GM19463 (cell line): ENCODE results near the gene SYNGR3.
"Not testable (repeated sequence)": the region's sequence is repeated elsewhere in the genome, so short reads cannot be mapped to it uniquely, and the experiment has no call there.

Source experiments
- ATAC-seq: cut with Tn5 transposase; IDR thresholded peaks from one replicate; pipeline ENCODE4 v1.9.1; 2021; ENCODE audit warnings: mild to moderate bottlenecking, moderate library complexity; ENCODE audit not compliant: unreplicated experiment

SYNGR3 gene

GRCh38 chr16:2027024-2028010 lies 37.5 kb downstream of the SYNGR3 start:
- no peak for ATAC-seq

GRCh38 chr16:2028146-2028545 lies 38.4 kb downstream of the SYNGR3 start:
- ATAC-seq: no peak

DNA sequence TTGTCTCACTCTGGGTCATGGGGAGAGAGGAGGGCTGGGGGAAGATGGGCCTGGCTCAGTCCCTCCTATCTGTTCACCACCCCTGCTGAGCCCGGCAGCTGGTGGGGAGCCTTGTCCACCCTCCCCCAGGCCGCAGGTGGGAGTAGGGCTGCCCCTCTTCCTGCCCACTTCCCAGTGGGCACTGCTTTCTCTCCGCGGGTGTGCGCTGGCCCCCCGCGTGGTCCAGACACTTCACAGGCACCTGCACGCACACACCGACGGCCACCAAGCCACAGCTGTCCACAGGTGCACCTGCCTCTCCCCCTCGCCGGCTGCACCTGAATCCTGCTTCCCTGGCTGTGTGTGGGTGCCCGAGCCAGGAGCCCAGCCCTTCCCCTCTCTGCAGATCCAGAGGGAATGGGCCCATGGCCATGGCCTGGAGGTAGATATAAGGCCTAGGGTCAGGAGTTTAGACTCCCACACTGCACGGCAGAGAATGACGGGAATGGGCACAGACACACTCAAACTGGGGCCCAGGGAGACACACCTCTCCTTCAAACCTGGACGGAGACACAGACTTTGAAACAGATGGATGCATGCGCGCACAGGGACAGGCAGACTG lies 39.0 kb downstream of the SYNGR3 start:
- no peak for ATAC-seq

GRCh38 chr16:2029350-2029749 lies 39.6 kb downstream of the SYNGR3 start:
- ATAC-seq: no peak

DNA sequence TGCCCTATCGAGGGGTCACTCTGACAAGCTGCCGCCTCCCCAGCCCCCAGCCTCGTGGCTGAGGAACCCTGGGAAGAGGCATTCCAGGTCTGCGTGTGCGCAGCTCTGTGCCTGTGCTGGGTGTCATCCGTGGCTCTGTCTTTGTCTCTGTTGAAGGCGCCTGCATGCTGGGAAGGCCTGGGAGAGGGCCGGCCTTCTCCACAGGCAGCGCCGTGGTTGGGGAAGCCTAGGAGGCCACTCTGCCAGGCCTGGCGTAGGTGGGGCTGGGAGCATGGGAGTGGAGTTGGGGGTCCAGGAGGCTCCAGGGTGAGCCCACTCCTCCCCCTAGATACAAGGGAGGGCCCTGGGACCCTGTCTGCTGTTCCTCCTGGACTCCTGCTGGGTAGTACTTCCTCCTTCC lies 40.3 kb downstream of the SYNGR3 start:
- no peak for ATAC-seq

DNA sequence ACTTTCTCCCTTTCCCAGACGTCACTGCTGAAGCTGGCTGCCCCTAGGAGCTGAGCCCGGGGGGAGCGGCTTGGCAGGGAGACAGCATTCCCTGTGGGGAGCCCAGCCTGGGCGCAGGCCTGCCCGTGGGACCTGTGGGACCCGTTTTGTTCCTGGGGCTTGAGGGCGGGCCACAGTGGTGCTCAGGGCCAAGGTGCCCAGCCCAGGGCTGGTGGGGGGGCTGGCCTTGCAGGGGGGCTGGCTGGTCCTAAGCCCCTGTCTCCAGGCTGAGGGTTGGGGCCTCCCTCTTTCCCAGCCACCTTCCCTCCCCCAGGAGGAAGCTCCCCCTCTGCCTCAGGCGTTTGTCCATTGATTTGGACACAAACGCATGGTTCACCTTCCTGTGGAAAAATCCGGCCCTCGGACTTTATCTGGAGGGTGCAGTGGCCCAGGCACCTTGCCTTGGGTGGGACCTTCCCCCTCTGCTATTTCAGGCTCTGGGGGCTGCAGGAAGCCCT lies 41.4 kb downstream of the SYNGR3 start:
- ATAC-seq: no peak

DNA sequence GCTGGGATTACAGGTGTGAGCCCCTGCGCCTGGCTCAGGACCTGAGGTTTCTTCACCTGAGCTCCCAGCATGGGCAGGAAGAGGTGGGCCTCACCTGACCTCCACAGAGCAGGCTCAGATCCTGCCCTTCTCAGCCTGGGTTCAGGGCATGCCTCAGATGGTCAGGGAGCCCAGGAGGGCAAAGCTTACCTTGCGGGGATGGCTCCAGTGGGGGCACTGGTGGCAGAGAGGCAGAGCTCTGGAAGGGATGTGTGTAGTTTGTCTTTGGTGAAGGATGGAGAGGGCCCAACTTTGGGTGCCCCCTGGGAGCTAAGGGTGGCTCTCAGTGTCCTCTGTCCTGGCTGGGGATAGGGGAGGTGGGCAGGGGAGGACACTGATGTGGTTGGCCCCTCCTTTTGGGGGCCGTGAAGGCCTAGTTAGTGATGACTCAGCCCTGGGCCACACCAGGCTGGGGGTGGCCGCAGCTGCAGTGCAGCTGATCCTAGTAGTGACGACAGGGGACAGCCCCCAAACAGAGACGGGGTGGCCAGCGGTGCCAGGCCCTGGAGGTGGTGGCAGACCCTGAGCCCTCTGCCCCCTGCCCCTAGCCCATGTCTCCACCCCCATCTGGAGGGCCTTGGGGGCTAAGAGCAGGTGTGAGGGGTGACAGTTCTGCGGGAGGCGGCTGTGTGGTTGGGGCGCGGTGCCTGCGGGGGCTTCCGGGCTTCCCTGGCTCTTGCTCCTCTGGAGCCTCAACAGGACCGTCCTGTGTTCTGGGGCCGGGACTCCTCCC lies 42.7 kb downstream of the SYNGR3 start:
- no peak for ATAC-seq

DNA sequence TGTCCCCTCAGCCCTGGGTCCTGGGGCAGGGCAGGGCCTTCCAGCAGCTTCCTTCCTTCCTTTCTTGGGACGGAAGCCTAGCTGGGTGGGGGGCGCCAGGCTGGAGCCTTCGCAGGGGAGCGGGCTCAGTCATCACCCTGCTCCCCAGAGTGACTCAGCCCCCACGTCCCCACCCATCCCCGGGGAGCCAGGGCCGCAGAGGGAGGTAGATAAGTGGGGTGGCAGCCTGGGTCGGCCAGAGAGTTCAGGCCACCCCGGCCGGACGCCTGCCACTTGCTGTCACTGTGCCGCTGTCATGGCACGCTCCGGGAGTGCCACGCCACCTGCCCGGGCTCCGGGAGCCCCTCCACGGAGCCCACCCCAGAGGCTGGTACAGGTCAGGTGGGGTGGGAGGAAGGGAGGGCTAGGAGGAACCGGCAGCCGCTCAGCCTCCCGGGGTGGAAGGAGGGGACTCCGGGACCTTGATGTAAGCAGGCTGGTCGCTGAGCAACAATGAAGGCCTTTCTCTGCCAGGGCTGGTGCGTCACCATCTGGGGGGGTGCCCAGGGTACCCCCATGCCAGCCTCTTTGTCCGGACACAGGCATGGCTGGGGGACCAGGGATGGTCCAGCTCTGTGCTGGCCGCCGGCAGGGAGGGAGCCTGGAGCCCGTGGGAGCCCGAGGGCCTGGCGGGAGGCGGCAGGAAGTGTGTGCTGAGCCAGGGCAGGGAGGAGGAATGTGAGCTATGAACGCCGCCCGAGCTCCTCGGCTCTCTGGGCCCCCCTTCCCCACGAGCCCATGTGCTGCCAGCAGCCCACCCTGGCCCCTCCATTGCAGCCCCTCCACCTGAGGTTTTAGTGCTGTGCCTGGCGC lies 43.5 kb downstream of the SYNGR3 start:
- ATAC-seq: no peak

DNA sequence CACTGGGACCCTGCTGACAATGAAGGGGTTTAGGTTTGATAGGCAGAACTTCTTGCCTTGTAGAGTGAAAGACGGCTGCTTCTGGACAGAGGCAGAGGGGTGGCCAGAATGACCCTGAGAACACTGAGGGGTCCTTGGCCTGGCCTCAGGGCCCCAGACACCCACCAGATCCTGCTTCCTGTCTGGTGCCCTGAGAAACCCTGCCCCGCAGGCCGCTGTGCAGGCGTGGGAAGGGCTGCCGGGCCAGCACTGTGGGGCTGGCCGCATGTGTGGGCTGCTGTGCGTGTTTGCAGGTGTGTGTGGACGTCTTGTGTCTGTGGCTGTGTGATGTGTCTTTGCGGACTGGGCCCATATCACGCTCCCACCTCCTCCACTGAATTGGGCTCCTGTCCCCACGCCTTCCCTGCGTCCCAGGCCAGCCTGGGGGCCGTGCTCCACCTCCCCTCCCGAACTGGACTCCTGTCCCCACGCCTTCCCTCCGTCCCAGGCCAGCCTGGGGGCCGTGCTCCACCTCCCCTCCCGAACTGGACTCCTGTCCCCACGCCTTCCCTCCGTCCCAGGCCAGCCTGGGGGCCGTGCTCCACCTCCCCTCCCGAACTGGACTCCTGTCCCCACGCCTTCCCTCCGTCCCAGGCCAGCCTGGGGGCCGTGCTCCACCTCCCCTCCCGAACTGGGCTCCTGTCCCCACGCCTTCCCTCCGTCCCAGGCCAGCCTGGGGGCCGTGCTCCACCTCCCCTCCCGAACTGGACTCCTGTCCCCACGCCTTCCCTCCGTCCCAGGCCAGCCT lies 44.3 kb downstream of the SYNGR3 start:
- ATAC-seq: not testable (repeated sequence)

- no peak for ATAC-seq
Measured at GRCh38 chr16:2034696-2035430, 45.1 kb downstream of the SYNGR3 start.

DNA sequence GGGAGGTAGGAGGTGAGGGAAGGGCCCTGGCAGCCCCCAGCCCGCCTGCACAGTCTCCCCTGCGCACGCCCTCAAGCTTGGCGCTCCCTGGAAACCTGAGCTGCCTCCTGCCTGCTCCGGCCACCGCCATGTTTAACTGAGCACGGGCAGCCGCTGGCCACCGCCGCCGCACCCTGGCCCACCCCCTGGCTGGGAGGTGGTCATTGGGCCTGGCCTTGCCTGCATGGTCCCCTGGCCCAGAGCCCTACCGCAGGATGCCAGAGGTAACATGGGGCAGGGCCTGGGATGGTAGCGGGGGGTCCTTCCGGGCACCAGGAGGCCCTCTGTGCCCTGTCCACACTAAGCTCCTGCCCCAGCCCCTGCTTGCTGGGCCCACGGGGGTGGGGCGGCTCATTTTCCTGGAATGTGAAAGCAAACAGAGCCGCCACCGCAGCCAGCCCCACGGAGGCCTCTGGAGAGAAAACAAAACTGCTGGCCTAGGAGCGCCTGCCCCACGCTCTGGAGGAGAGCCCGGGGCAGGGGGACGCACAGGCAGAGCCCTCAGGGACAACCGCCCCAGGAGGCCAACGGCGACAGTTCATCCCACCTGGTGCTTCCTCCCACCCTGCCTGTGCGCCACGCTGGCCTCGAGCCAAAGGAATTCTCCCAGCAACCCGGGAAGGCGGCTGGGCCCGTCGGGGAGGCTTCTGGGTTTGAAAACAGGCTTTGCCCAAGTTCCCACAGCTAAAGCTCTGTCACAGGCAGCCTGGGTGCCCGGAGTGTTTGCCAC lies 45.8 kb downstream of the SYNGR3 start:
- ATAC-seq: no peak

GRCh38 chr16:2036200-2036966 lies 46.6 kb downstream of the SYNGR3 start:
- ATAC-seq: no peak

DNA sequence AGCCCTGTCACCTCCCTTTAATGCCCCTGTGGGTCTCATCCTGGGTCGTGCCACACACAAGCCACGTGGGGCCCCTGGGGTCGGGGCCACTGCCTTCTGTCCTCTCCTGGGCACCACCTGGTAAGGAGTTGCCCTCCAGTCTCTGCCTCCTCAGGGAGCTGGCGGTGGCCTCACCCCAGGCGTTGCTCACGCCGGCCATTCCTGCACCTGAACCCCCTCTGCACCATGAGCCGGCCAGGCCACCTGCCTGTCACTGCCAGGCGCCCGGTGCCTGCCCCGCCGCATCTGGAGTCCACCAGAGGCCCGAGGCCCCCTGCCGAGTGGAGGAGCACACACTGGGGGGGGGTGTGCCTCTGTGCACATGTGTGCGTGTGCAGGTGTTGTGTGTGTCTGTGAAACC lies 47.3 kb downstream of the SYNGR3 start:
- no peak for ATAC-seq

DNA sequence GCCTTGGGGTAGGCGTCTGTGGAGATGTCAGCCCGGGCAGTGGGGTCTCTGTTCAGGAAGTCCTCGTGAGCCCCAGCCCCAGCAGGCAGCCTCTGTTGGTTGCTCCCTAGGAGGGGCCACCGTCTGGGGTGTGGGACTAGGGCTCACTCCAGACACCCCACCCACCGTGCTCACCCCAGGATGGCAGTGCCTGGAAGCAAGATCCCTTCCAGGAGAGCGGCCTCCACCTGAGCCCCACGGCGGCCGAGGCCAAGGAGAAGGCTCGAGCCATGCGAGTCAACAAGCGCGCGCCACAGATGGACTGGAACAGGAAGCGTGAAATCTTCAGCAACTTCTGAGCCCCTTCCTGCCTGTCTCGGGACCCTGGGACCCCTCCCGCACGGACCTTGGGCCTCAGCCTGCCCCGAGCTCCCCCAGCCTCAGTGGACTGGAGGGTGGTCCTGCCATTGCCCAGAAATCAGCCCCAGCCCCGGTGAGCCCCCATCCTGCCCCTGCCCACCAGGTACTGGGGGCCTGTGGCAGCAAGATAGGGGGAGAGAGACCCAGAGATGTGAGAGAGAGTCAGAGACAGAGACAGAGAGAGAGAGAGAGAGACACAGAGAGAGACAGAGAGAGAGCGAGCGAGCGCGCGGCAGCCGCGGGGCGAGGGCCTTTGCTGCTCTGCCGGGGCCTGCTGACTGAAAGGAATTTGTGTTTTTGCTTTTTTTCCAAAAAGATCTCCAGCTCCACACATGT lies 48.0 kb downstream of the SYNGR3 start:
- ATAC-seq: no peak

DNA sequence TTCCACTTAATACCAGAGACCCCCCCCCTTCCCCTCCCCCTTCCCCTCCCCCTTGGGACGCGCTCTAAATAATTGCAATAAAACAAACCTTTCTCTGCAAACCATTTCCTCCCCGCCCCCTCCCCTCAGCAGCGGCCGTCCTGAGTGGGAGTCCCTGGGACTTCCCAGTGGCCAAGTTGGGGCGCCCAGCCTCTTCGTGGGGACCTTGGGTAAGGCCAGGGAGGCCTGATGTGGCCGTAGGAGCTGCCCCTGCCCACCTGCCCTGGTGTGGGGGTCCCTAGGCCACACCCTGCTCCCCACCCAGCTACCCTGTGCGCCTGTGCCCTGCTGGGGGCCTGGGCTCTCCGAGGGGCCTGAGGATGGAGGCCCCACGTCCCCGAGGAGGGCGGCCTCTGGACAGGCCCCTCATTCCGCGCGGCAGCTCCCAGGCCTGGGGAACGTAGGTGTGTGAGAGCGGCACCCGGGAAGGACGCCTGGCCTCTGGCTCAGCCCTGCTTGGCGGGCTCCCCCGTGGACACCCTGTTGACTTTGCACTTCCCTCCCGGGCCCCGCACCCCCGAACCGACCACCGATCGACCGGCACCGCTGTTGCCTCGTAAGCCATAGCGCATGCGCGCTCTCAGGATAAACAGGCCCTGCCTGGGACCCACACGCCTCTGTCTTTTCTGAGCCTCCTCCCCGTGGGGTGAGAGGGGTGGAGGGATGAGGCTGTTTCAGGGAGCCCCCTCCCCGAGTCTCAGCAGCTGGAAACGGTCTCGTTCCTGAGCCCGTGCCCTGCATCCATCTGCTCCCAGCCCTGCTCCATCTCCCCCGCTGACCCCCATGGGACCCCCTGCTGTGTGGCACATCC lies 48.8 kb downstream of the SYNGR3 start:
- no peak for ATAC-seq
